Measurements from ENCODE around the gene TLE3. TPM values are rescaled to one million over a fixed set of nuclear protein-coding genes. Genes with fewer than 3 reads are reported as not detected.

The TLE3 gene
- total and polyA plus RNA-seq, 2 of the 13 experiments (the other 11 are each of a cell fraction or from before 2014, with no cell fraction given): 11.9 to 13.8 TPM

DNA sequence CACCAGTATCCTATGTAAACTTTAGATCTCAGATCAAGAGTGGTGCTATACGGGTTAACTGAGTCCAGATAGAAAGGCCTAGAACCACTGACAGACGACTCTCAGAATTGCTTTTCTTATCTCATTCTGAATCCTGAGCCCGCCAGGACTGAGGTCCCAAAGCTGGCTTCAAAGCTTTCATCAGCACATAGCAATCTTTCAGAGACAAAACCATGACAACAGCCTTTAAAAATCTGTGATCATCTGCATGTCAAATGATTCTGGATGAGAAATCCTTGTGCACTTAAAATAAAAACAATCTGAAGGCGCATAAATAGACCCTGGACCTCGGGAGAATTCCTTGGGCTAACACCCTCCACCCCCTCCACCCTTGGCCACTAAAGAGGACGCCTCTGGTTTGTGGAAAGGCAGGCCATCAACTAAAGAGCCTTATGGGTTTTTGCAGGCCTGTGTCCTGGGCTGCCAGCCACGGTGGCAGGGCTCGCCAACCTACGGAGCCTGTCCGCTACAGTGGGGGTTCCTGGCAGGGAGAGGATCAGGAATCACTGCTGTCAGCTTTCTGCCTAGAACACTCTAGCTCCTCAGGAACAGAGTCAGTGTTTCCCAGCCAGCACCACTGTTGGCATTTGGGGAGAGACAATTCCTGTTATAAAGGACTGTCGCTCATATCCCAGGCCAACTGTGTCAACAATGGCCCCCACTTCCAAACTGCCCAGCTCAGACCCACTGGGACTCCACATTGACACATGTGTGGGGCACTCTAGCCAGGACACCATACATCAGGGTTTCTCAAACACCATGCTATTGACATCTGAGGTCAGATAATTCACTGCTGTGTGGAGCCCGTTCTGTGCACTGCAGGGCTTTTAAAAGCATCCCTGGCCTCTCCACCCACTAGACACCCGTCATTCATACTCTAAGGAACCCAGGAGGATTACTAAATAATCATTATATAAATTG lies 20.2 kb downstream of the TLE3 start:
- H3K36me3 ChIP-seq (replicated peaks in 1 of 2; ENCODE audit: control insufficient read depth in 1 of 2, insufficient read depth in 2 of 2, low read length in 2 of 2): peaks cover 28 to 61% of the 10 kb centered on the region in 2 experiments; a peak in 4 of 5 replicates
- ATAC-seq: no peak
- peak overlapping the region; percentile 77; the same call in 1 of the 2 replicates for H3K4me2 ChIP-seq (ENCODE audit: low read depth, low read length)
- POLR2A ChIA-PET: interaction anchor here (1.8 to 5.1 kb wide), 2 partner anchors 18 to 625 kb away, joined by 4 to 152 read pairs; partner anchors contain the start of genes RPLP1 and TLE3
- no peak overlapping the region for H2AFZ ChIP-seq (ENCODE audit: low read length)
- H3K27me3 ChIP-seq (ENCODE audit: control insufficient read depth in 1 of 2, insufficient read depth in 2 of 2, low read length in 2 of 2): no peaks in the 10 kb centered on the region
- H3K9me3 ChIP-seq (ENCODE audit: low read length): no peaks in the 10 kb centered on the region
- peaks cover 48% of the 10 kb centered on the region for H3K4me1 ChIP-seq (ENCODE audit: insufficient read depth, low read length)
- 0 out of 2 replicates have a peak, but pooled peaks have one; percentile 3 for TF ChIP-seq YEATS4 (CRISPR knock-in tag; IDR thresholded peaks at IDR 0.05; ENCODE audit: borderline replicate concordance)
- TF ChIP-seq ESRRA (CRISPR knock-in tag; IDR thresholded peaks at IDR 0.05; ENCODE audit: low read depth): no peak
- no peak for TF ChIP-seq HIC2 (CRISPR knock-in tag; IDR thresholded peaks at IDR 0.05; ENCODE audit: low read depth)
- no peak overlapping the region for H3K4me3 ChIP-seq (replicated peaks in 1 of 3; ENCODE audit: insufficient read depth in 1 of 3, low read depth in 2 of 3, low read length in 3 of 3)
- peak overlapping the region; percentile 90 for H3K27ac ChIP-seq (ENCODE audit: extremely low read length, insufficient read depth, low read length)
- BruUV-seq (replicated peaks): no TSS peak
- no peak for FAIRE-seq
- peaks cover 16% of the 10 kb centered on the region for H3K79me2 ChIP-seq (ENCODE audit: insufficient read depth, low read length)
- CTCF ChIA-PET (ENCODE audit: low intra/inter-chr PET ratio, low total read pairs): no interaction called here
- in situ Hi-C loops (cut with HindIII; ENCODE audit: extremely low pct_ligation_motif_present, low pct_unique_long_range_greater_than_20kb) (loop anchor here (25.0 kb wide), 1 partner anchor 615 kb away; the partner anchor contains the start of gene RPLP1), intact Hi-C loops (cut with micrococcal nuclease; ENCODE audit: unreplicated experiment) (no loop called here)
- WGBS (ENCODE audit: low lambda C conversion rate): 88% methylated on average over 8 of the region's 13 CpGs
- no peak for DNase-seq (ENCODE audit: low spot score)
- H4K20me1 ChIP-seq (ENCODE audit: insufficient read depth, low read length): peaks cover 52% of the 10 kb centered on the region
- no peak overlapping the region for H3K9ac ChIP-seq (ENCODE audit: insufficient read depth, low read depth, low read length)

- intact Hi-C loops (cut with micrococcal nuclease; ENCODE audit: unreplicated experiment) (no loop called here), in situ Hi-C loops (cut with HindIII; ENCODE audit: extremely low pct_ligation_motif_present, low pct_unique_long_range_greater_than_20kb) (no loop called here)
- H3K9ac ChIP-seq (ENCODE audit: insufficient read depth, low read depth, low read length): no peak overlapping the region
- WGBS (ENCODE audit: low lambda C conversion rate): 99% methylated on average over 13 of the region's 13 CpGs
- CTCF ChIA-PET (ENCODE audit: low intra/inter-chr PET ratio, low total read pairs): no interaction called here
- H3K4me1 ChIP-seq (ENCODE audit: insufficient read depth, low read length): peaks cover 33% of the 10 kb centered on the region
- peaks cover 35 to 69% of the 10 kb centered on the region in 2 experiments; a peak in 4 of 5 replicates for H3K36me3 ChIP-seq (replicated peaks in 1 of 2; ENCODE audit: control insufficient read depth in 1 of 2, insufficient read depth in 2 of 2, low read length in 2 of 2)
- peaks cover 10% of the 10 kb centered on the region for H3K79me2 ChIP-seq (ENCODE audit: insufficient read depth, low read length)
- no peak for FAIRE-seq
- H3K4me2 ChIP-seq (ENCODE audit: low read depth, low read length): no peak overlapping the region
- DNase-seq (ENCODE audit: low spot score): no peak
- POLR2A ChIA-PET: no interaction called here
- no peak overlapping the region for H3K27ac ChIP-seq (ENCODE audit: extremely low read length, insufficient read depth, low read length)
- no TSS peak for BruUV-seq (replicated peaks)
- no peak overlapping the region for H3K4me3 ChIP-seq (replicated peaks in 1 of 3; ENCODE audit: insufficient read depth in 1 of 3, low read depth in 2 of 3, low read length in 3 of 3)
- no peaks in the 10 kb centered on the region for H3K9me3 ChIP-seq (ENCODE audit: low read length)
- no peaks in the 10 kb centered on the region for H3K27me3 ChIP-seq (ENCODE audit: control insufficient read depth in 1 of 2, insufficient read depth in 2 of 2, low read length in 2 of 2)
- H2AFZ ChIP-seq (ENCODE audit: low read length): no peak overlapping the region
- peaks cover 47% of the 10 kb centered on the region for H4K20me1 ChIP-seq (ENCODE audit: insufficient read depth, low read length)
- TF ChIP-seq SAFB2 (CRISPR knock-in tag; IDR thresholded peaks at IDR 0.05; ENCODE audit: borderline replicate concordance, low read depth) (no peak), ISL2 (CRISPR knock-in tag; IDR thresholded peaks at IDR 0.05) (no peak), ZNF33A (CRISPR knock-in tag; IDR thresholded peaks at IDR 0.05; ENCODE audit: borderline replicate concordance) (no peak), JUN (CRISPR knock-in tag; IDR thresholded peaks at IDR 0.05) (no peak), ZNF772 (CRISPR knock-in tag; IDR thresholded peaks at IDR 0.05) (no peak), ZNF33B (CRISPR knock-in tag; IDR thresholded peaks at IDR 0.05) (no peak), MED13 (CRISPR knock-in tag; IDR thresholded peaks at IDR 0.05) (no peak)
- TF ChIP-seq, protein P1, sequence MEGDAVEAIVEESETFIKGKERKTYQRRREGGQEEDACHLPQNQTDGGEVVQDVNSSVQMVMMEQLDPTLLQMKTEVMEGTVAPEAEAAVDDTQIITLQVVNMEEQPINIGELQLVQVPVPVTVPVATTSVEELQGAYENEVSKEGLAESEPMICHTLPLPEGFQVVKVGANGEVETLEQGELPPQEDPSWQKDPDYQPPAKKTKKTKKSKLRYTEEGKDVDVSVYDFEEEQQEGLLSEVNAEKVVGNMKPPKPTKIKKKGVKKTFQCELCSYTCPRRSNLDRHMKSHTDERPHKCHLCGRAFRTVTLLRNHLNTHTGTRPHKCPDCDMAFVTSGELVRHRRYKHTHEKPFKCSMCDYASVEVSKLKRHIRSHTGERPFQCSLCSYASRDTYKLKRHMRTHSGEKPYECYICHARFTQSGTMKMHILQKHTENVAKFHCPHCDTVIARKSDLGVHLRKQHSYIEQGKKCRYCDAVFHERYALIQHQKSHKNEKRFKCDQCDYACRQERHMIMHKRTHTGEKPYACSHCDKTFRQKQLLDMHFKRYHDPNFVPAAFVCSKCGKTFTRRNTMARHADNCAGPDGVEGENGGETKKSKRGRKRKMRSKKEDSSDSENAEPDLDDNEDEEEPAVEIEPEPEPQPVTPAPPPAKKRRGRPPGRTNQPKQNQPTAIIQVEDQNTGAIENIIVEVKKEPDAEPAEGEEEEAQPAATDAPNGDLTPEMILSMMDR (CRISPR knock-in tag; IDR thresholded peaks at IDR 0.05): no peak
- TF ChIP-seq, protein P2, sequence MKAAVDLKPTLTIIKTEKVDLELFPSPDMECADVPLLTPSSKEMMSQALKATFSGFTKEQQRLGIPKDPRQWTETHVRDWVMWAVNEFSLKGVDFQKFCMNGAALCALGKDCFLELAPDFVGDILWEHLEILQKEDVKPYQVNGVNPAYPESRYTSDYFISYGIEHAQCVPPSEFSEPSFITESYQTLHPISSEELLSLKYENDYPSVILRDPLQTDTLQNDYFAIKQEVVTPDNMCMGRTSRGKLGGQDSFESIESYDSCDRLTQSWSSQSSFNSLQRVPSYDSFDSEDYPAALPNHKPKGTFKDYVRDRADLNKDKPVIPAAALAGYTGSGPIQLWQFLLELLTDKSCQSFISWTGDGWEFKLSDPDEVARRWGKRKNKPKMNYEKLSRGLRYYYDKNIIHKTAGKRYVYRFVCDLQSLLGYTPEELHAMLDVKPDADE (CRISPR knock-in tag; IDR thresholded peaks at IDR 0.05): no peak
- ATAC-seq: no peak
These were observed 23.3 kb downstream of the TLE3 start for GRCh38 chr15:70074380-70074779.
